HG03045 (cell line): Measurements from ENCODE around the gene MRTFA.

Source experiments
- ATAC-seq: cut with Tn5 transposase; IDR thresholded peaks from one replicate; pipeline ENCODE4 v1.9.1; 2021; ENCODE audit warnings: mild to moderate bottlenecking, moderate library complexity; ENCODE audit not compliant: unreplicated experiment

MRTFA gene

DNA sequence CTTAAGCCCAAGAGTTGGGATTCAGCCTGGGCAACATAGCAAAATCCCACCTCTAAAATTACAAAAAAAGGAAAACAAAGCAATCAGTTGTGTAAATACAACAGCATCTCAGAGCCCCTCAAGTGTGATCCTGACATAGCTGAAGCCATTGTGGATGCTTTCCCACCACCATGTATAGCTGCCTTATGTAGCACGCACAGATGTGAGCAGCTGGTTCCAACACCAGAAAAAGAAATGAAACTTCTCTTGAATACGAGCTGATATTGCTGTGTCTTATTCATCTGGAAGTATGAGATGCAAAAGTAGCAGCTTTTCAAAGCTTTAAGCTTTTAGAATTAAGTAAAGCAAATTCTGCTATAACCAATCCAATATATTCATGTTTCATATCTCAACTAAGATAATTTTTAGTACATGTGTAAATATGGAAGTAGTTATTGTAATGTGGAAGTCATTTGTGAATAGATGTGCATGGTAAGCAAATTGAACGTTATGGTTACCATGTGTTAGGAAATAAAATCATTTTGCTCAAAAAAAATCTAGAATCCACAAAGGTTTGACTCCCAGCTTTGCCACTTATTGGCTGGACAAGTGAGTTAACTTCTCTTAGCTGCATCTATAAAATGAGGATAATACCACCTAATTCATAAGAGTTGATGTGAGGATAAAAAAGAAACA, 203.0 kb downstream of the MRTFA start:
- ATAC-seq, result no peak

DNA sequence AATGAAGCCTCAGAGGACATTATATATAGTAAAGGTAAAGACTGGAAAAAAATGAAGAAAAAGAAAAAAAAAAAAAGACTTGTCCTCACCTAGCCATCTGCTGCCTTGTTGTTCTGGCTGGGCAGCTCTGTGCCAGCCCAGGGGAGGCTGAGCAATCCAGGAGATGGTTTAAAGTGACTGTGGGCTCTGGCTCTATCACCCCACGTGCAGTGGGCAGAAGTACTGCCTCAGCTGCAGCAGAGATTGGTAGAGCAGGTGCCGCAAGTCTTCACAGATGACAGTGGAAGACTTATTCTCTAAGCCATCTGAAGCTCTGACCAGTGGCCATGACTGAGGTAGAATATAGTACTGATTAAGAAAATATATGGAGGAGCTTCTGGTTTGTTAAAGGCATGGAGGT, 203.9 kb downstream of the MRTFA start:
- no peak for ATAC-seq

DNA sequence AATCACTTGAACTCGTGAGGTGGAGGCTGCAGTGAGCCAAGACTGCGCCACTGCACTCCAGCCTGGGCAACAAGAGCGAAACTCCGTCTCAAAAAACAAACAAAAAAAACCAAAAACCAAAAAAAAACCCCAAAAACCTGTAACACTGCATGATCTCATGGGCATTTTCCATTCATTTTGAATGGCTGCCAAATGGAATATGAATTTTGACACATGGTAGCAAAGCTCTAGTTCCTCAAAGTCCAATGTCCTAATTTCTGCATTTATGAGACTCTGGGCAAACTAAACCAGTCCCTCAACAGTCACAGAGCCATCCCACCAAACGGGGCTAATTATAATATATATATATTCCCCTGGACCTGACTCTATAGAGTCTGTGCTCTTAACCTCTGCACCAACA, 204.4 kb downstream of the MRTFA start:
- ATAC-seq, result no peak

GRCh38 chr22:40430991-40431390, 205.5 kb downstream of the MRTFA start:
- ATAC-seq, result no peak

DNA sequence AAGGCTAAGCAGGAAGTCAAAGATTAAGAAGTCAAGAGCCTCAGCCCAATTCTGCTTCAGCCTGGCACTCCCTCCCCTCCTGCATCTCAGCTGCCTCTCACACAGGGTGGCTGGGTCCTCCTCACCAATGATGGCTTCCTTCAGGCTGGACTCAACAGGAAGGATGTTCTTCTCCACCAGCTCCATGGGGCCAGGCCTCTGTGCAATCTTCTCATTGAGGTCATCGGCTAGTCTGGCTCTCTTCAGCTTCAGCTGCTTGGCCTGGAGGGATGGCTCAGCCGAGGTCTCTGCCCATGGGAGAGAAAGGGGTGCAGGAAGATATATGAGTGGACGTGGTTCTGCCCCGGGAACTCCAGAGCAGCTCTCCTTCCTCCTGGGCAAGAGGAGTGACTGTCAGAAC, 207.0 kb downstream of the MRTFA start:
- no peak for ATAC-seq

GRCh38 chr22:40428796-40429195, 207.7 kb downstream of the MRTFA start:
- ATAC-seq, result no peak

- ATAC-seq, result no peak
Observed at GRCh38 chr22:40426594-40427333, 209.8 kb downstream of the MRTFA start.

GRCh38 chr22:40425082-40425481, 211.4 kb downstream of the MRTFA start:
- no peak for ATAC-seq

DNA sequence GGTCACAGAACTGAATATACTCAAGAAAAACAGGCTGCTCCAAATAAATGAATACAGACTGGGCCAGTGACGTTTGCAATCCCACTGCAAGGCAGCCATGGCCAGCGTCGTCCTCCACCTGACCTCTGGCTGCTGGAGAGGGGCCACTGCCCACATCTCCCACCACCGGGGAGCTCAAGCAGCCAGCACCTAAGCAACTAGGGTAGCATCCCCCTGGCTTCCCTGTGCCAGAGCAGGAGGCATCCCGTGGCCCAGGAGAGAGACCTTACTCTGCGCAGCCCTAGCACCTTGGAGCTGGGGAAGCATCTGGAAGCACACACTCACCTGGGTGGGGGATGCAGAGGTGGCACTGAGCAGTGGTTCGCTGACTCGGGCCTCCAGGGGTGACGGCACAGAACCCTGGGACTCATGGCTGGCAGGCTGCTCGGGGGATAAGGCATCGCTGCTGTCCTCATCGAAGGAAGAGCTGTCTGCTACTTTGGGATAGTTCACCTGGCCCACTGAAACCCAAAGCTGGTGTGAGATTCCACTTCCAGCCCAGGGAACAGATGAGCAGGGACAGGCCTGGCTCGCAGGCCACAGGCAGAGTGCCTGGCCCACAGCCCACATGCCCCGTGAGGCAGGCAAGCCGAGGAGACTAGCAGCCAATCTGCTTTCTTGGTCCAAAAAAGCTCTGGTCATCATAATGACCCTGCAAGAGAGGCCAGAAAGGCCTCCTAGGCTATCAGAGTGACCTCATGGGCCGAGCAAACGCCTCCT, 212.5 kb downstream of the MRTFA start:
- no peak for ATAC-seq

DNA sequence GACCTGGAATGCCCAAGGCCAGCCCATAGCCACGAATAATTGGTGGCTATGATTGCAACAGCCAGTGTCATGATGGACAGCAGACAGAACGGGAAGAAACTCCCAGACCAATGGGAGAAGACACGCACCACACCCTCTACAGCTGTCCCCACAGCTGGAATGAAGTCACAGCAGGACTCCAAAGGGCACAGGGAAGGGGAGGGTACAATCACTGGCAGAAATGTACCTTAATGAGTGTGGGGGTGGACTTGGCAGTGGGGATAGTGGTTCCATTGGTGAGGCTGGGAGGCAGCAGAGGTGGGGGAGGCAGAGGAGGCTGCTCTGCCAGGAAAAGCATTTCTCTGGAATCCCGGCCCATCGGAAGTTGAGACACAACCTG, 213.2 kb downstream of the MRTFA start:
- no peak for ATAC-seq

- ATAC-seq, result no peak
Observed at GRCh38 chr22:40422558-40423309, 213.8 kb downstream of the MRTFA start.

GRCh38 chr22:40421941-40422340, 214.6 kb downstream of the MRTFA start:
- no peak for ATAC-seq

- ATAC-seq, result no peak
Observed at GRCh38 chr22:40421082-40421350, 215.5 kb downstream of the MRTFA start.

DNA sequence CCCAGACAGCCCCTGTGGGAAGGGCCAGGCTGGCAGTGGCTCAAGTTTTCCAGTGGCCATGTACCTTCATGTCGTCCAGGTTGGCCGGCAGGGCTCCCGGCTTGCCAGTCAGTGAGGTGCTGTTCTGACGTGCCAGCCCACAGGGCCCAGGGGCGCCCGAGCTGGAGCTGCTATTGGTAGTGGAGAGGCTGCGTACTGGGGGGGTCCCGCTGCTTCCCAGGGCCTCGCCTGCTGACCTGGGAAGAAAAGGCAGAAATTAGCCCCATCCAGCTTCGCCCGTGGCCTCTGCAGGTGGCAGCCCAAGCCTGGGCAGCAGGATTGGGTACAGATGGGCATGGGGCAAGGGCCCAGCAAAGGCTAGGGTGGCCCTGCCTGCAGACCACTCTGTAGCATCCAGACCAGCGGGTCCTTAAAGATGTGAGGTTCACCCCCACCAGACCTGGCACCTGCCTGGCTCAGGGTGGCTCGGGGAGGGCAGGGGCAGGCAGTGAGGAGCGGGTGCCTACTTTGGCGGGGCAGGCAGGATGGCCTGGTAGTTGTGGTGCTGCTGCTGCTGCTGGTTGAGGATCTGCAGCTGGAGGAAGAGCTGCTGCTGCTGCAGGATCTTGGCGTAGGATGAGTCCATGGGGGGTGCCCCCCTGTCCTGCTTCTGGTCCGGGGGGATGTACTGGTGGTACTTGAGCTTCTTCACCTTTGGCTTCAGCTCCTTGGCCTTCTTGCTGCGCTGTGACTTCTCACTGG, 216.0 kb downstream of the MRTFA start:
- ATAC-seq, result no peak

DNA sequence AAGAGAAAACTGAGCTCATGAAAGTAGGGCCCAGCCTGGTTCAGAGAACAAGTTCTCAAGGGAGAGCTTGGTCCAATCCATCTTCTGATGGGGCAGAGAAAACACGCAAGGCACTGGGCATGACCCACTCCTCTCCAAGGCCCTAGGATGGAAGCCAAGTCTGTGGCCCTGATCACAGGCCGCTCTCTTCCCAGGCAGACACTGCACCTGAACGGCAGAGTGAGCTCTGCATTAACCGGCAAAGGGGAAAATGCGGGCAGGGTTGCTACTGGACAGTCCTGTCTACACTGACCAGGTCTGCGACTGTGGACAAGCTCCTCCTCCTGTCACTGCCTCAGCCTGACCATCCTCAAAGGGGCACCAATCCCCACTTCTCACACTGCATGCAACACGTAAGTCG, 216.8 kb downstream of the MRTFA start:
- ATAC-seq, result no peak

DNA sequence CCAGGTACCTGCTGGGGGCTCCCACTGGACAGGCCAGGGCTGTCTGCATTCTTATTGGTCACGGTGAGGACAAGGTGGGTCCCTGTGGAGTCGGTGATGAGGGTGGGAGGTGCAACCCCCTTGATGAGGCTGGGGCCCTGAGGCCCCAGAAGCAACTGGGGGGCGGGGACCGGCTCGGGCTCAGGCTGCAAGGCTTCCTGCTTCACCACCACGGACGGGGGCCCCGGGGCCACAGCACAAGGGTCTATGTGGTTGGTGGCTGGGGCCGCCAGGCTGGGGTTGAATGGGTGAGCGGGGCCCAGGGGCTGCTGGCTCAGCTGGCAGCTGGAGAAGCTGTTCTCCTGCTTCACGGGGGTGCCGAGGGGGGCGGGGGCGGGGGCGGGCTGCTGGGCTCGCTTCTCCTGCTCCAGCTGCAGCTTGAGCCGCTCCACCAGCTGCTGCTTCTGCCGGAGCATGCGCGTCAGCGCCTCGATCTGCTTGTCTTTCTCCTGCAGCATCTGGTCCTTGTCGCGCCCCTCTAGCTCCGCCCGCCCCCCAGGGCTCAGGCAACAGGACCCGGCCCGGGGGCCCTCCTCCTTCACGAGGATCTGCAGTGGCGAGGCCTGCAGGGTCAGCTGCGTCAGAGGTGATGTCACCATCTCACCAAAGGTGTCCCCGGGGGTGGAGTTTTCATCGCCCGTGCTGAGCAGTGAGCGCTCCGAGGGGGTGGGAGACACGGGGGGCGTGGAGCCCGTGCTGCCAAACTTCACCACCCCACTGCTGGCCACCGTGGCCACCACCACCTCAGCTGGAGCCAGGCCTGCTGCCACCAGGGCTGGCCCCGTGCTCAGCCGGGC, 217.9 kb downstream of the MRTFA start:
- ATAC-seq, result no peak

- ATAC-seq, result no peak
Observed at GRCh38 chr22:40417881-40418280, 218.6 kb downstream of the MRTFA start.

- no peak for ATAC-seq
Observed at GRCh38 chr22:40417041-40417440, 219.5 kb downstream of the MRTFA start.

DNA sequence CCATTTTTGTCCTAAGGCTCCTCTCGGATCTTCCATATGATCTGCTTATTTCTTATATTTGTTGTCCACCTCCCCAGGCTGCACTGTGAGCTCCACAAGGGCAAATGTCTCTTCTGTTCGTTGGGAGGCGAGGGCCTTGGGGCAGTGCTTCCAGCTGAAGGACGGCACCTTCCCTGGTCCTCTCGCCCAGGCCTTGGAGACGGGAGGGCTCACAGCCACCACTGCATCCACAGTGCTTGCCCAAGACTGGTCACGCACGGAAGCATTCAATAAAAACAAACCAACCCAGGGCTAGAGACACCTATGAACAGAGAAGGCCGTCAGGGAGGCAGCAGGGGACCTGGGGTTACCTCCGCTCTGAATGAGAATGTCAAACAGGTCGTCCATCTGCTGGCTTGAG, 219.9 kb downstream of the MRTFA start:
- no peak for ATAC-seq

GRCh38 chr22:40416267-40416570, 220.3 kb downstream of the MRTFA start:
- ATAC-seq, result no peak
